NCI-H2081 treated with DMSO at 0.1 percent for 48 hours (cell line): ENCODE results near the gene MEGF6.

Source experiments
- DNase-seq: peaks from one replicate; lab custom pipeline; 2025; lab: John Stamatoyannopoulos, UW

Gene MEGF6

DNA sequence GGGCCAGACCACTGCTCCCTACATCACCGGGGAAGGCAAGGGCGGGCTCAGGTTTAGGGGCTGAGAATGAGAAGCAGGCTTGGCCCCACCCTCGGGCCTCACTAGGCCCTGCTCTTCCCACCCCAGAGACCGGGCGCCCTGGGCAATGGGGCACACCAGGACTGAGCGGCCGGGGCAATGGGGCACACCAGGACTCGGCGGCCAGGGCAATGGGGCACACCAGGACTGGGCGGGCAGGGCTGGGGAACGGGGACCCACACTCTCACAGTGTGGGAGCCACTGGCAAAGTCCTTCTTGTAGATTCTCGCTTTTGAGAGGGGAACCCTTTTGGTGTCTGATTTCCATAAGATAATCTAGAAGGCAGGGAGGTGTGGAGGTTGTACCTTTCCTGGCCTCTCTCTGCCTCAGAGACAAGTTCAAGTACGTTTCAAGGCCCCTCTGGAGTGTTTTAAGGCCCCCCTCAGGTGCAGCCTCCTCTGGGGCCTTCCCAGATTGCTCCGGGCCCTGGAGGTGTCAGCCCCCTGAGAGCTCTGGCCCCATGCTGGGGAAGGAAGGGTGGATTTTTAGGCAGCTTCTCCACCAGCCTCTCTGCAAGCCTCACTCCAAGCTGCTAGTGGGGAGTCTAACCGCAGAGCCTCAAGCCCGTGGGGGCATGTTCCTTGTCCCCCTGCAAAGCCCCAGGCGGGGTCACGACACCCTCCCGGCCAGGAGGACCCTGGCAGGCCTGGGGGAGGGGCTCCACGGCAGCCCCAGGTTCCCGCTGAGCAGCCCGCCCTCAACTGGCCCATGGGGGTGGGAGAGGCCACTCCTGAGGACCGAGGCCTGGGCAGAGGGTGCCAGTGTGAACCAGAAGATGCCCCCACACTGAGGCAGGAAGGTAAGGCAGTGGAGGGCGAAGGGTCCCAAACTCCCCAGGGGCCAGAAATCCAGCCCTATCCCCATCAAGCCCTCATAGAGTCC is 90.6 kb downstream of the MEGF6 start:
- no peak for DNase-seq

DNA sequence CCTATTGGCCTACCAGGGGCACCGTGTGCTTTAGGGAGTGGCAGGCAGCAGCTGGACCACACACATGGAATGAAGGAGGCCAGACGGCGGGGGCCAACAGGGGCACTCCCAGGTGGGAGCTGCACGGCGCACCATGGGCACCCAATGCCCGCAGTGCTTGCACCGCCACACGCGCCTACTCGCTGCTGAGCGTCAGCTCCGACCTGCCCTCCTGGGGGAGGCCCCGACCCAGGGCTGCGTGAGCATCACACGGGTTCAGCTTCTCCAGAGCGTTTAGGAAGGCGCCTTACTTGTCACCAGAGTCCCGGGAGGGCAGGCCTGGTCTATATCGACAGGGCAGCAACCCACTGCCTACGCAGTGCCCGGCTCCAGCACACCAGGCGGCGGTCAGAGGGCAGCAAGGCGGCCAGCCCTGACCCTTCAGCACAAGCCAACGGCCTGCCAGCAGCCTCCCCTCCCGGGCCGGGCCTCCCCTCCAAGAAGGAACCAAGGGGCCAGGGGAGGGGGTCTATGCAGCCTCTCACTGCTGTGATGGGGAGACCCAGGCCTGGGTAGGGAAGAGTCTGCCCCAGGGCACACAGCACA is 91.9 kb downstream of the MEGF6 start:
- DNase-seq = no peak

DNA sequence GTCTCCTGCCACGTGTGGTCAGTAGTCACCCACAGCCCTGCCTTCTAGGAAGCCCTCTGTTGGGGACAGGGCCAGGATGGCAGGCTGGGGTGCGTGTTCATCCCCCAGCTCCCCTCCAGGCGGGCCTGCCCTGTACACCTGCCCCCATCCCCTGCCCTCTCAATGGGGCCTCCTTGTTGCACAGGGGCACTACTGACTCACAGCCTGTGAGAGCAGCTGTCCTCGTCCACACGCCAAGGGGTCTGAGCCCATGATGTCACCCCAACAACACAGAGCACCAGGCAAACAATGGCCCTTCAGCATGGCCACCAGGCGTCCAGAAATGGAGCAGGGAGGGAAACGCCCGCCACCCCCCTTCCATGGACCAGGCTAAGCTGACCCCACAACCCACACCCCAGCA is 92.6 kb downstream of the MEGF6 start:
- no peak for DNase-seq

- DNase-seq = no peak
These were observed 93.1 kb downstream of the MEGF6 start for GRCh38 chr1:3518256-3518655.

DNA sequence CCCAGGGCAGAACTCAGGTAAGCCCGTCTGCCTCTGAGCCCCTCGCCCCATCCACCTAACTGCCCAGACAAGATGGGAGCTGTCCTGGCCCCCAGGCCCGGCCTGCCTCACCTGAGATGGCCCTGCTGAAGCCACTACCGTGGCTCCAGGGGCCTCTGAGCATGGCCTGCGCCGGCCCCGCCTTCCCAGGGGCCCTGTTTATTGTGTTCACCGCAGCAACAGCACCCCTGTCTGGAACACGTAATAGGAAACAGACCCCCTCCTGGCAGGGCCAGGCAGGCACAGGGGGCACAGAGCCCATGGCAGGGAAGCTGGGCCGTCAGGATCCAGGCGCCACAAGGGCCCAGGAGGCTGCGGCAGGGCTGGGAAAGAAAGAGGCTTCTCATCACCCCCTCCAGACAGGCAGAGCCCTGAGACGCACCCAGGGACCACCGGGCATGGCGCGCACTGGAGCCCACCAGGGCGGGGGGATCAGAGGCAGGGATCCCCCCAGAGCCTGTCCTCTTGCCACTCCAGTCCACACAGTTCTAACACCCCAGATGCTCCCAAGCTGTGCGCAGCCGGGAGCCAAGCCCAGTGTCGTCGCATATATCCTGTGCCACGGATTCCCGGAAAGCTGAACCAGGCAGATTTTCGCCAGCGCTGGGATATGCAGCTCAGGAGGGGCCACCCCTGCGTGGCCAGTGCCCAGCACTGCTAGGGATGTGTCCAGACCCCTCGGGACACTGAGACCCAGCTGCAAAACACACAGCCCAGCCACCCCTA is 94.2 kb downstream of the MEGF6 start:
- DNase-seq = no peak

DNA sequence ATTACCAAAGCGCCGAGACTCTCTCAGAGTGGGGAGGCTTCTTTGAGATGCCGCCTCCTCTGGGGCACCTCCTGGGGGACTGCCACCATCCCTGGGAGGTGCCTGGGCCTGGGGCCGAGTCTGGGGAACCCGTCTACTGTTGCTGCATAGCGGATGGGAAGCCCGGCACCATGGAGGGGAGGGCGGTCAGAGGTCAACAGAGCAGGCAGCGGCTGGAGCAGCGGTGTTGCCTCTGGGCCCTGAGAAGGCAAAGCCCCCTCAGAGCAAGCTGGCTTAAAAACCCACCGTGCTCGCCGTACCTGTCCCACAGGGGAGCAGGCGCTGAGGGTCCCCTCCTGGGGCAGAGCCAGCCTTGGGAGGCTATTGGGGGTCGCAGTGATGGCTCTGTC is 94.8 kb downstream of the MEGF6 start:
- DNase-seq = no peak

GRCh38 chr1:3515774-3516480 is 95.4 kb downstream of the MEGF6 start:
- no peak for DNase-seq

DNA sequence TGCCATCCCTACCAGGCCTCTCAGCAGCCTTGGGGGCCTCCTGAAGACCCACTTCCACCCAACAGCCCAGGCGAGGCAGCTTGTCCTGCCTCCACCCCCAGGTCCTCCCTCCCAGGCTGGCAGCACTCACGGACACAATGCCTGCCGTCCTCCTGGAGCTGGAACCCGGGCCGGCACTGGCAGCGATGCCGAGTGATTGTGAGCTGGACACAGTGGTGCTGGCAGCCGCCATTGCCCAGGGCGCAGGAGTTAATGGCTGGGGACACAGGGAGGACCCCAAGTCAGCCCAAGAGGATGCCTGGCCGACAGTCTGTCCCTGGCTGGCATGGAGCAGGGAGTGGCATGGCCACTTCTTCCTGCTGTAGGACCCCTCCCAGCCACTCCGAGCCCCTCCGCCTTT is 96.0 kb downstream of the MEGF6 start:
- no peak for DNase-seq

GRCh38 chr1:3514404-3514803 is 96.9 kb downstream of the MEGF6 start:
- no peak for DNase-seq

DNA sequence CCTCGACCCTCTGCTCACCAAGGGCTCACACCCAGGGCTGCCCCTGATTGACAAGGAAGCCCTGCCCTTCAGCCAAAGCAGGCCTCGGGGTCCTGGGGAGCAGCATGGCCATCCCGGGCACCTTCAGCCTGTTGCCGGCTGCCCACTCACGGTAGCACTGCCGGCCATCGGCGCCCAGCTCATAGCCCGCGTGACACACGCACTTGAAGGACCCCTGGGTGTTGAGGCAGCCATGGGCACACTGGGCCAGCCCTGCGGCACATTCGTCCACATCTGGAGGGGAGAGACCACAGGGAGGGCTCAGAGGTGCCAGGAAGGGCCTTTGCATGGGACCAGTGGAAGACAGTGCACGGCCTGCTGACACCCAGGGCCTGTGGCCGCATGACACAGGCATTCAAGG is 99.5 kb downstream of the MEGF6 start:
- no peak for DNase-seq

DNA sequence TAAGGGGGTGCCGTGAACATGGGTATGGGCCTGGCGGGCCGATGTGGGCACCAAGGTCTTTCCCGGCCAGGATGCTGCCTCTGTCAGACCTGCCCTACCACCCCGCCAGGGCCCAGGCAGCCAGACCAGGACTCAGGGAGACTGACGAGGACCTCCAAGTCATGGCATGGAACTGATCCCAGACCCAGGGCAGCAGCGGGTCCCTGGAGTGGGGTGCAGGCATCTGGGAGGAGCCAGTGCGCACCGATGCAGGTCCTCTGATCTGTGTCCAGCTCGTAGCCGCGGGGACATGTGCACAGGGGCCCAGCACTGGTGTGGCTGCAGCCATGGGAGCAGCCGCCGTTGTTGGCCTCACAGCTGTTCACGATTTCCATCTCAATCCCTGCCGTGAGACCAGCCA is 100.0 kb downstream of the MEGF6 start:
- DNase-seq = no peak

DNA sequence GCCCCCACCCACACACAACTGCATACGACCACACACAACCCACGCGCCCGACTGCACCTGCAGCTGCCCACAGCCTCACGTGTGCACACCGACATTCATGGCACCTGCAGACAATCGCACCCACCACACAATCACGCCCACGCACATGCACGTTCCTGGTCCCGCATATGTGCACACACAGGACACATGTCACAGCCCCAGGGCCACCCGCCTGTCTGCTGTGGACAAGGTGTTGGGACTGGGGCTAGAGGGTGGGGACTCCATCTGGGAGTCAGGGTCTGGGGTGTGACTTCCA is 100.4 kb downstream of the MEGF6 start:
- DNase-seq = no peak

DNA sequence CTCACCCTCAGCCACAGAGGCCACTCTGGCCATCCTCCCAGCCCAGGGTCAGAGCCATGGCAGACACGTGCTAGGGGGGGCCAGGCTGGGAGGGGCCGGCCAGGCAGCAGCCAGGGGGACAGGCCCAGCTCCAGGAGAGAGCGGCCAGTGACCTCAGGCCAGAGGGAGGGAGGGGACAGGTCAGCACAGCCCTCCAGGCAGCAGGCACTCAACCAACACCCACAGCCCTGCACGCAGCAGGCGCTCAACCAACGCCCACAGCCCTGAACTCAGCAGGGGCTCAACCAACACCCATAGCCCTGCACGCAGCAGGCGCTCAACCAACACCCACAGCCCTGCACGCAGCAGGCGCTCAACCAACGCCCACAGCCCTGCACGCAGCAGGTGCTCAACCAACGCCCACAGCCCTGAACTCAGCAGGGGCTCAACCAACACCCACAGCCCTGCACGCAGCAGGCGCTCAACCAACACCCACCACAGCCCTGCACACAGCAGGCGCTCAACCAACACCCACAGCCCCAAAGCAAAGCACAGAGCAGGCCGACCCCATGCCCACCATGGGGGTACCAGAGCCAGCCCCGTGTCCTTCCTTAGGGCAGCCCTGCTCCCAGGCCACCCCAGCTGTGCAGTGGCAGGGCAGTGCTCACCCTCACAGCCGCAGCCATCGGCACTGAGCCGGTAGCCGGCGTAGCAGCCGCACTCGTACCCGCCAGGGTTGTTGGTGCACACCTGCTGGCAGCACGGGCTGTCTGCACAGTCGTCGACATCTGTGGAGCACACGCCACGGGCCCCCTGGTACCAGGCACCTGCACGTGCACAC is 101.0 kb downstream of the MEGF6 start:
- DNase-seq = no peak

DNA sequence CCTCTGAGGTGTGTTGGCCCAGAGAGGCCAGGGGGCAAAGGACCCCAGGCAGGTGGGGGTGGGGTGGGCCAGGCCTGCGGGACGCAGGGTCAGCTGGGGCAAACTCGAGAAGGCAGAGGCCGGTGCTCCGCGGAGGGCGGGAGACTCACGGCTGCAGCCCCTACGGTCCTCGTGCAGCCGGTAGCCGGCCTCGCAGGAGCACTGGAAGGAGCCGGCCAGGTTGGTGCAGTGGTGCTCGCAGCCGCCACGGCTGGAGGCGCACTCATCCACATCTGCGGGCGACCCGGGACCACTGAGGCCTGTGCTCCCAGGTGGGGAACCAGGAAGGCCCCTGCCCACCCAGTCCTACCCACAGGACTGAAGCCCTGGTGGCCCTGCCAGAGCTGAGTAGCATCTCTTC is 101.6 kb downstream of the MEGF6 start:
- no peak for DNase-seq

DNA sequence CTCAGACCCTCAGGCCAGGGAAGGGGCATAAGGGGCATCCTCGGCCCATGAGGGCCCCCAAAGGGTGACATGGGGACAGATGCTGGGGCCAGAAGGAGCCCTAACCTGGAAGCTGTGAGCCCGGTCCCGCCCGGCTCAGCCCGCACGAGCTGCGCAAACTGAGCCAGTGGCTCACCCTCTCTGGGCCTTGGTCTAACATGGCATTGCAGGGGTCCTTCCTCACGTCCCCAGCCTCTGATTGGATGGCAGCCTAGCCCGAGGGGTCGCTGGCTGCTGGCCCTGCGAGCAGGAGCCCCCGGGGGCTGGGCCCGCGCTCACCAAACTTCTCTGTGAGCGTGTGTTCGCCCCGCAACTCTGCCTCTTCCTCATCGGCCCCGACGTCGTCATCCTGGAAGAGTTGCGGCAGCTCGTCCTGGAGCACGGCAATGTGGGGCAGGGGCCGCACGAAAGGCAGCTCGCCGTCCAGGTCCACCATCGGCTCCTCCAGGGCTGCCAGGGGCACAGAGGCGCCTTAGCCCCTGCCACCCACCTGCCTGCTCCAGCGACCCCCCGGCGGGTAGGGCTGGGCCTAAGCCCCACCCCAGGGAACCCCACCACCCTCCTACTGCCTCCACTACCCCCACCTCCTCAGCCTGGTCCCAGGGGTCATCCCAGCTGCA is 102.4 kb downstream of the MEGF6 start:
- DNase-seq = no peak

DNA sequence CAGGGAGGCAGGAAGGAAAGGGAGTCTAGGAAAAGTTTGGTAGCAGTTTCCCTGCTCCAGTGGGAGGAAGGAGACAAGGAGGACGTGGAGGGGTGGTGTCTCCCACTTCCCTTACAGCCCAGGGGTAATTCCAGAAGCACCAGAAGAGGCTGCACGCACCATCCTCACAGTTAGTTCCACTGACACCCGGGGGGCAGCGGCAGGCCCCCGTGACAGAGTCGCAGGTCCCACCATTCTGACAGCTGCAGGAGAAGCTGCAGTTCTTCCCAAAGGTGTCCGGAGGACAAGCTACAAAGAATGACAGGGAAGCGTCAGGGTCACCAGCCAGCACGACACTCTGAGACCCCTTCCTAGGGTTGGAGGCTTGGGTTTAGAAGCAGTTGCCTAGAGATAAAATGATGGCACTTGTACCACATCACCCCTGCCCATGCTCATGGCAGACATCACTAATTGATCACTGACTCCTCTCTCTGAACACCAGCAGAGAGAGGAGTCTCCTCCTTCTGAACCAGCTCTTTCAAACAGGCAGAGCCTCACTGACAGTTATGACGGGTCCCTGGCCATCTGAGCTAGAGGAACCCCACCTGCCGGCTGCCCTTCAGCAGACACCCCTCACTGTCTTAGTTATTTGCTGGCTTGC is 103.6 kb downstream of the MEGF6 start:
- no peak for DNase-seq

DNA sequence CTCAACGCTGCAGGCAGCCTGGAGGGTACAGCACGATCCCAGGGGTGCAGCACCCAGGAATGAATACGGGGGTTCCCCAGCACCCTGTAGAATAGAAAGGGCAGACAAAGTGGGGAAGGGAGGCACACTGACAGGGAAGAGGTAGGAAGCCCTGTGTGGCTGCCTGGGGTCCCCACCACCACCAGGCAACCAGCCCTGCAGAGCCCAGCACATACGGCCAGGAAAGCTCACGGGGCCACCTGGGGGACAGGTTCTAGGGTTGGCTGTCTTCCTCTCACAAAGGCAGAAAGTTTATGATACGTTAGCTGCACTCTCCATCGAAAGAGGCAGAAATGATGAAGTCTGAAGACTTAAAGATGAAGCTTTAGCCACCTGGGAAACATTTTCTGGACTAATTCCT is 104.4 kb downstream of the MEGF6 start:
- no peak for DNase-seq

- DNase-seq = no peak
These were observed 105.3 kb downstream of the MEGF6 start for GRCh38 chr1:3506041-3506440.

DNA sequence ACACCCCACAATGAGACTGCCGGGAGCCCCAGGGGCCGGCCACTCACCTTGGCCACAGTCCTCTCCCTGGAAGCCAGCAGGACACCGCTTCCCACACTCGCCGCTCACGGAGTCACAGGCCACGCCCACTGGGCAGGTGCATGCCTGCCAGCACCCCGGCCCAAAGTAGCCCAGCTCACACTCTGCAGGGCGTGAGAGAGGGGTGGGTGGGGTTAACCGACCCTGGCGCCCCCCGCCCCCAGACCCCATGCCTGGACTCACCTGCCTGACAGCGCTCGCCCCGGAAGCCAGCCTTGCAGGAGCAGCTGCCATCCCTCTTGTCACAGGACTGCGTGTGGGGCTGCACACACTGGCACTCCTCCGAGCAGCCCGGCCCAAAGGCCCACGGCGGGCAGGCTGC is 106.1 kb downstream of the MEGF6 start:
- DNase-seq = no peak

DNA sequence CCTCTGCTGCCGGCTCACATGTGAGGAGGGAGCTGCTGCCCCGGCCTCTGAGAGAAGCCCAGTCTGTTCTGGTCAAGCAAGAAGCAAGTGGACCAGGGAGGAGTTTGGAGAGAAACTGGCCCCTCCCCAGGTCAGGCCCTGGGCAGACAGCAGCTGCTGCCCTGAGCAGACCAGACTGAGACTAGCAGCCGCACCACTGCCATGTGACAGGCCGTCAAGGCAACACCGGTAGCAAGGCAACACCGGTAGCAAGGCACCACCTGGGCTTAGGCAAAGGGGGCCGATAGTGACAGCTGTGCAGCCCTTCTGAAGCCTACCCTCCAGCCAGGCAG is 106.5 kb downstream of the MEGF6 start:
- DNase-seq = no peak
